Measurements from ENCODE around the gene GPR137C. TPM values are rescaled to one million over a fixed set of nuclear protein-coding genes. Genes with fewer than 3 reads are reported as not detected.

The GPR137C gene
- total RNA-seq, 1 donor from 2014 or later = 0.46 TPM

- Histone ChIP-seq H3K4me3 (ENCODE audit: low read depth, low read length) (no peak overlapping the region), H3K36me3 (ENCODE audit: control insufficient read depth, insufficient read depth, low read length) (peaks cover 2% of the 10 kb centered on the region), H3K27me3 (ENCODE audit: control insufficient read depth, insufficient read depth, low read length) (no peaks in the 10 kb centered on the region)
- TF ChIP-seq, protein P1, sequence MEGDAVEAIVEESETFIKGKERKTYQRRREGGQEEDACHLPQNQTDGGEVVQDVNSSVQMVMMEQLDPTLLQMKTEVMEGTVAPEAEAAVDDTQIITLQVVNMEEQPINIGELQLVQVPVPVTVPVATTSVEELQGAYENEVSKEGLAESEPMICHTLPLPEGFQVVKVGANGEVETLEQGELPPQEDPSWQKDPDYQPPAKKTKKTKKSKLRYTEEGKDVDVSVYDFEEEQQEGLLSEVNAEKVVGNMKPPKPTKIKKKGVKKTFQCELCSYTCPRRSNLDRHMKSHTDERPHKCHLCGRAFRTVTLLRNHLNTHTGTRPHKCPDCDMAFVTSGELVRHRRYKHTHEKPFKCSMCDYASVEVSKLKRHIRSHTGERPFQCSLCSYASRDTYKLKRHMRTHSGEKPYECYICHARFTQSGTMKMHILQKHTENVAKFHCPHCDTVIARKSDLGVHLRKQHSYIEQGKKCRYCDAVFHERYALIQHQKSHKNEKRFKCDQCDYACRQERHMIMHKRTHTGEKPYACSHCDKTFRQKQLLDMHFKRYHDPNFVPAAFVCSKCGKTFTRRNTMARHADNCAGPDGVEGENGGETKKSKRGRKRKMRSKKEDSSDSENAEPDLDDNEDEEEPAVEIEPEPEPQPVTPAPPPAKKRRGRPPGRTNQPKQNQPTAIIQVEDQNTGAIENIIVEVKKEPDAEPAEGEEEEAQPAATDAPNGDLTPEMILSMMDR (IDR thresholded peaks at IDR 0.05; ENCODE audit: insufficient read depth, low read length, poor library complexity, severe bottlenecking) = no peak
- no peak for DNase-seq (ENCODE audit: low read depth)
These were observed 87.5 kb downstream of the GPR137C start for GRCh38 chr14:52640137-52640536.

- no peak for DNase-seq (ENCODE audit: low read depth)
- TF ChIP-seq, protein P1 (IDR thresholded peaks at IDR 0.05; ENCODE audit: insufficient read depth, low read length, poor library complexity, severe bottlenecking) = no peak
- H3K4me3 ChIP-seq (ENCODE audit: low read depth, low read length) = no peak overlapping the region
- H3K27me3 ChIP-seq (ENCODE audit: control insufficient read depth, insufficient read depth, low read length) = no peaks in the 10 kb centered on the region
- H3K36me3 ChIP-seq (ENCODE audit: control insufficient read depth, insufficient read depth, low read length) = peaks cover 2% of the 10 kb centered on the region
These were observed 89.1 kb downstream of the GPR137C start for GRCh38 chr14:52641745-52642144.

DNA sequence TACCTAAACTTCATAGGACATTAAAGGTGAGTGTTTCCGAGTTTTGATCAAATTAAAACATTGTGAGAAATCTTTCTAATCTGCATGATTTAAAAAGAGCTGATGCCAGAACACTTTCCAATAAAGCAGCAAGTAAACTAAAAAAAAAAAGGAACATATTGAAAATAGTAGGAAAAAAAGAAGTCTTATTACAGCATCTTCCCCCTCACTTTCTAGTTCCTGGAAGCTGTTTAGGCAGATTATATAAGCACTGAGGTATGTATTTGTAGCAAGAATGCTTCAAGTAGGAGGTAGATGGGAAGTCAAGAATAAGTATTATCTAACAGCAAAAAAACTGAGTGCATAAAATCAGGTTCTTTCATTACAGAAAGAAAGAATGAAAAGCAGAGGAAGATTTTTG is 96.9 kb downstream of the GPR137C start:
- TF ChIP-seq, protein P1 (IDR thresholded peaks at IDR 0.05; ENCODE audit: insufficient read depth, low read length, poor library complexity, severe bottlenecking) = no peak
- no peak for DNase-seq (ENCODE audit: low read depth)
- Histone ChIP-seq H3K4me3 (ENCODE audit: low read depth, low read length) (no peak overlapping the region), H3K27me3 (ENCODE audit: control insufficient read depth, insufficient read depth, low read length) (no peaks in the 10 kb centered on the region), H3K36me3 (ENCODE audit: control insufficient read depth, insufficient read depth, low read length) (no peaks in the 10 kb centered on the region)

DNA sequence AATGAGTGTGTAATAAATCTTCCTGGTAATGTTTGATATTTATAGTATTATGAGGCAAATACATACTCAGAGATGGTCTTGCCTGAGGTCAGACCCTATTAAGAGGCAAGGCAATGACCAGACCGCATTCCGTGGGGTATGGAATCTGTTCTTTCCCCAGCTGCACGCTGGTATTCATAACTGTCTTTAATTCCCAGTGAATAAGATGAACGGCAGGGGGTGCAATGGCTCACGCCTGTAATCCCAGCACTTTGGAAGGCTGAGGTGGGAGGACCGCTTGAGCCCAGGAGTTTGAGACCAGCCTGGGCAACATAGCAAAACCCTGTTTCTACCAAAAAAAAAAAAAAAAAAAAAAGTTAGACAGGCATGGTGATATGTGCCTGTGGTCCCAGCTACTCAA is 98.1 kb downstream of the GPR137C start:
- TF ChIP-seq, protein P1 (IDR thresholded peaks at IDR 0.05; ENCODE audit: insufficient read depth, low read length, poor library complexity, severe bottlenecking) = no peak
- Histone ChIP-seq H3K4me3 (ENCODE audit: low read depth, low read length) (no peak overlapping the region), H3K36me3 (ENCODE audit: control insufficient read depth, insufficient read depth, low read length) (no peaks in the 10 kb centered on the region), H3K27me3 (ENCODE audit: control insufficient read depth, insufficient read depth, low read length) (no peaks in the 10 kb centered on the region)
- DNase-seq (ENCODE audit: low read depth) = no peak

DNA sequence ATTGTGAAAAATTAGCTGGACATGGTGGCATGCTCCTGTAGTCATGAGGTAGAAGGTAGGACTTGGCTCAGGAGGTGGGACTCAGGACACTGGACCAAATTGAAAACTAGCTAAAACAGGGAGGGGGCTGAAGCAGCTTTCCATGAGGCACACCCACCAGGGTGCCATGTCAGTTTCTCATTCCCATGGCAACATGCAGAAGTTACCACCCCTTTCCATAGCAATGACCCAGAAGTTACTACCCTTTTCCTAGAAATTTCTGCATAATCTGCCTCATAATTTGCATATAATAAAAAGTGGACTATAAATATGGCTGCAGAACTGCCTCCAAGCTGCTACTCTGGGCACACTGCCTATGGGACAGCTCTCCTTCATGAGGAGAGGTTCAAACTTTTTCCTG is 104.3 kb downstream of the GPR137C start:
- TF ChIP-seq, protein P1 (IDR thresholded peaks at IDR 0.05; ENCODE audit: insufficient read depth, low read length, poor library complexity, severe bottlenecking) = no peak
- Histone ChIP-seq H3K4me3 (ENCODE audit: low read depth, low read length) (no peak overlapping the region), H3K36me3 (ENCODE audit: control insufficient read depth, insufficient read depth, low read length) (no peaks in the 10 kb centered on the region), H3K27me3 (ENCODE audit: control insufficient read depth, insufficient read depth, low read length) (no peaks in the 10 kb centered on the region)
- no peak for DNase-seq (ENCODE audit: low read depth)

DNA sequence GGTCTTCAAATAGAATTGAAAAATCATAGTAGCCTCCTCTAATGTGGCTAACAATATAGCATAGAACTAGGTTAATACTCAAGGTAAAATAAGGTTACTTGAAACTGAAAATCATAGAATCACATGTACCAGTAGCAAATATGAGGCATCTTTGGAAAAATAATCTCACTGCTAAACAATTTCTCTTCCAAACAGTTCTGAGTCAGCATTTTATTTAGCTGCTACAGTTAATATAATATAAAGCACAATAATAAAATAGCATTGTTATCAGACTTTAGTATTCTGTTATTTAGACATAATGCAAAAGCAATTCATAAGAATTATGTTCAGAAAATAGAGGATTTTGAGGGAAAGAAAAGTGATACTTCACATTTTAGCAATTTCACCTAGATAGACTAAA is 107.7 kb downstream of the GPR137C start:
- DNase-seq (ENCODE audit: low read depth) = no peak
- Histone ChIP-seq H3K4me3 (ENCODE audit: low read depth, low read length) (no peak overlapping the region), H3K27me3 (ENCODE audit: control insufficient read depth, insufficient read depth, low read length) (no peaks in the 10 kb centered on the region), H3K36me3 (ENCODE audit: control insufficient read depth, insufficient read depth, low read length) (no peaks in the 10 kb centered on the region)
- TF ChIP-seq, protein P1 (IDR thresholded peaks at IDR 0.05; ENCODE audit: insufficient read depth, low read length, poor library complexity, severe bottlenecking) = no peak
